Stimulated activated CD4-positive, alpha-beta T cell treated with anti-CD3 and anti-CD28 coated beads, Interleukin-4, amount 100 ng/mL, for 48 hours (primary cell): ENCODE data around the gene PFN3.

Experiments
- DNase-seq, 2 donors: peaks; one replicate each; pipeline ENCODE4 v3.0.0-alpha.2; 2020; ENCODE audit warnings: low read depth in 2 of 2

The PFN3 gene, protein sequence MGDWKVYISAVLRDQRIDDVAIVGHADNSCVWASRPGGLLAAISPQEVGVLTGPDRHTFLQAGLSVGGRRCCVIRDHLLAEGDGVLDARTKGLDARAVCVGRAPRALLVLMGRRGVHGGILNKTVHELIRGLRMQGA

GRCh38 chr5:177399997-177400868, at the start of gene PFN3:
Gene PFN3 (minus strand): TSS chr5:177400661. CDS start chr5:177400576, 85 bp downstream.
- no peak for DNase-seq

GRCh38 chr5:177449140-177450061, 48.9 kb upstream of the PFN3 start:
- DNase-seq = no peak

DNA sequence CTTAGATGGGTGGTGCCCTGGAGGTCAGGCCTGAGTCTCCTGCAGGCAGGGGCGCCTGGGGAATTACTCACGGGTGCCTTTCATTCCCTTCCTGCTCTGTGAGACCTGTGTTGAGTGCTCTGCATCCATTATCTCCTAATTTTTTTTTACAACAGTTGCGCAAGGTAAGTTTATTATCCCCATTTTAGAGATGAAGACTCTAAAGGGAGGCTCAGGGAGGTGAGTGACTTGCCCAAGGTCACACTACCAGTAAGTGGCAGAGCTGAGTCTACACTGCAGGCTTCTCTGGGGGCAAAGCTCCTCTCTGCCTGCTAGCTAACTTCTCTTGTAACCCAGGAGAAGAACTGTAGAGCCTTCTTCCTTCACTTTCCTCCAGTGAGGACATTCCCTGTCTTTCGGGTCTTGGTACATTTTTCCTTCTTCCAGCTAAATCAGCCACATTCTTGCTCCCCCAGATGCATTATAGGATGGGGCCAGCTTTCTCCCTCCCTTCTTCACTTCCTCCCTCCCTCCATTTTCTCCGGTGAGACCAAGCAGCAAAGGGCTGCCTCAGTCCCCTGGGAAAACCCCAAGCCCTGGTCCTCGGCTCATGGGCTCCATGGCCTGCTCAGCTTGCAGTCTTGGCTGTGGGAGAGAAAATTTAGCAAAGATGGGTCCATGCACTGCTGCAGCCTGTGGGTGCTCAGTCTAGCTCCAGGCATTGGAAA, 47.9 kb upstream of the PFN3 start:
- no peak for DNase-seq

- DNase-seq = no peak
These were observed 47.3 kb upstream of the PFN3 start for GRCh38 chr5:177447611-177448243.

DNA sequence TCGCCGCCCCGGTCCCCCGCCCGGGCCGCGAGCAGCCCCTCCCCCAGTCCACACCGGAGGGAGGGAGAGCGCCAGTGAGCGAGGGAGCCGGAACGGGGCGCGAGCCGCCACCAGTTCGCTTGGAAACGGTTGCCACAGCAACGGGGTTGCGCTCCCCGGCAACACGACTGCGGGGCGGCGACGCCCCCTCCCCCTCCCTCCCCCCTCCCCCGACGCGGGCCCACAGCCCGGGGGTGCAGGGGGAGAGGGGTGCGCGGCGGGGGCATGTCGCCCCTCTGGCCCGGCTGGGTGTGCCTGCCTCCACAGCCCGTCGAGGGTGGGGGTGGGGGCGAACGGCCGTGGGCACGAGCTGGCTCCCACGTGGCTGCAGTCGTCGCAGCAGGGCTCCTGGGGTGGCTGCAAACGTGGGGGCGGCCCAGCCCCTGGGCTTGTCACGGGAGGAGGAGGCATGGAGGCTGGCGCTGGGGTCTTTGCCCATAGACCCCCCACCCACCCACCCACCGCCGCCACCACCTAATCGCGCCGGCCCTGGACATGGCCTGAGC, 46.7 kb upstream of the PFN3 start:
- DNase-seq = peak; percentile 46 to 56

- DNase-seq = peak; percentile 56
These were observed 46.0 kb upstream of the PFN3 start, which contains the start of gene PRR7 for GRCh38 chr5:177446200-177447065. Gene PRR7 (plus strand): TSS chr5:177446814. CDS start chr5:177455068, 8,254 bp downstream.

- no peak for DNase-seq
These were observed 45.4 kb upstream of the PFN3 start for GRCh38 chr5:177445917-177446199.

DNA sequence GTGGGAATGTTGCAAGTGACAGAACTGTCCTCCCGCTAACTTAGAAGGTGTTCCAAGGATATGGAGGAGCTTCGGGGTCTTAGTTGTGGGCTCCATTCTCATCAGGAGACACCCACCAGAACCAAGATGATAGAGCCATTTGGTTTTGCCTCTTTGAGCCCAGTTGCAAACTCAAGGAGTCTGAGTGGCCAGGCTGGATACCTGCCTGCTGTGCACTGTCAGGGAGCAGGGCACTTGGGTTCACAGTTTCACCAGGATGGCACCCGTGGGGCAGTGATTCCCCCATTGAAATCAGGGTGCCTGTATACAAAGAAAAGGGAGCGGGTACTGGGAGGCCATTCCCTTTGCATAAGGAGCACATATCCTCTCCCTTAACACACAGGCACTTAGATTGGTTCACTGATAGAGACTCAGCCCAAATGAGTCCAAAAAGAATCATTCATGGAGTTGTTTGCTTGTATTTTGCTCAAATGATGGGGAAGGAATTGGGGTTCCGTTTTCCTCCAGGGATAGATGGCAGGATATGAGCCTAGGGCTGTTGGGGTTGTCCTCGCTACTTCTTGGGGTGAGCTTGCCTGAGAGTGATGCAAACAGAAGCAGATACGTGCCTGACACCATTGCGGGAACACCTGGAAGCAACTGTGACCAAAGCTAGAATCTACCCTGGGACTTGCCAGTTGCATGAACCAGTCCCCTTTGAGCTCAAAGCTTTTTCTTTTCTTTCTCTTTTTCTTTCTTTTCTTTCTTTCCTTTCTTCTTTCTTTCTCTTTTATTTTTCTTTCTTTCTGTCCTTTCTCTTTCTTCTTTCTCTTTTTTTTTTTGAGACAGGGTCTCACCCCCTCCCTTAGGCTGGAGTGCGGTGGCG, 44.8 kb upstream of the PFN3 start:
- no peak for DNase-seq

GRCh38 chr5:177444106-177445051, 43.9 kb upstream of the PFN3 start:
- DNase-seq = no peak

- DNase-seq = no peak
These were observed 42.9 kb upstream of the PFN3 start for GRCh38 chr5:177443144-177443983.

- no peak for DNase-seq
These were observed 41.8 kb upstream of the PFN3 start for GRCh38 chr5:177442066-177442826.

DNA sequence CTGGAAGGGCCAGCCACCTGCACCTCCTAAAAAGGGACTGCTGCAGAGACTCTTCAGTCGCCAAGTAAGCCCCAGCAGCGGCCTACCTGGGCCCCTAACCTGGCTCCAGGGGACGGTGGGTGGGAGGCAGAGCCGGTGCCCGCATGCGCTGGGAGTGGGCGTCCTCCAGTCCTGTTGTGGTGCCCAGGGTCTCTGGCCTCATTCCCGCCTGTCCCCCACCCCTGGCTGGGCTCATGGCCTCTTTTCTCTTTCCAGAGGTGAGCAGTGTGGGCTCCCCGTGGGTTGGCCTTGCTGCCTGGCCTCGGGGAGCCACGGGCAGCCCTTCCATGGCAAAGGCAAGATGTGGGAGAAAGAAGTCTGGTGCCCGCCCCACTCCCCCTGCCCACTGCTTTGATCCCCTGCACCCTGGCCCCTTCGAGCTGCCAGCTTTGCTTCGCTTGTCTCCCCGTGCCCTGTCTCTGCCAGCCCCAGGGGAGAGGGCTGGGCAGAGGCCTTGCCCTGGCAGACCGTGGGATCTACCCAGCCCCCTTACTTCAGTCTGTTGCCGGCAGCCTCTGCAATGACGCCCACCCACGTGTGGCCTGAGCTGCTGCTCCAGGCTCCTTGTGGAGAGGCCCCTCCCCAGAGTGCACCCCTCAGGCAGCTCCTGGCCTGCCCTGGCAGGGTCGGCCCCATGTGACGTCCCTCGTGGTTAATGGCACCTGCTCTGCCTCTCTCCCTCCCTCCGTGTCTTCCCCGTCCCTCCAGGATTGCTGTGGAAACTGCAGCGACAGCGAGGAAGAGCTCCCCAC, 40.7 kb upstream of the PFN3 start:
- DNase-seq = no peak

- DNase-seq = peak in 1 of 2 donors; percentile 47
These were observed 39.9 kb upstream of the PFN3 start for GRCh38 chr5:177440211-177440989.

GRCh38 chr5:177439518-177440053, 39.1 kb upstream of the PFN3 start:
- no peak for DNase-seq
